KG1 (cell line): Measurements from ENCODE around the gene COL6A1.

Source experiments
- DNase-seq: peaks from one replicate; lab custom pipeline; 2025; lab: John Stamatoyannopoulos, UW

The COL6A1 gene

GRCh38 chr21:46050668-46051378 lies 69.3 kb downstream of the COL6A1 start:
- DNase-seq, result no peak

DNA sequence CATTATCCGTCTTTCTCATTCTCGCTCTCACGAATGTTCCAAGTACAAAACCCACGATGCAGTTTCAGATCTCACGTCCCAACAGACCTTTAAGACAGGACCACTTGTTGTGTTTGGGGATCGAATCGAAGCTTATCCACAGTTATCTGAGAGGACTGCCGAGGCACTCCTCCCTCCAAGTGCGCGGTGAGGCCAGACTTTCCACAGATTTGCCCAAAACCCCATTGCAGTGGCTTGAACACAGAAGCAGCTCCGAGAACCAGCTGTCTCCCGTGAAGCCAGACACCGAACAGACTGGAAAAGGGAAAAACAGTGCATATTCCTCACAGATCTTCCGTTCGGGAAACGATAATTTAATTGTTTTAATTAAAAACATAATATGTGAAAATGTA lies 69.8 kb downstream of the COL6A1 start:
- no peak for DNase-seq

DNA sequence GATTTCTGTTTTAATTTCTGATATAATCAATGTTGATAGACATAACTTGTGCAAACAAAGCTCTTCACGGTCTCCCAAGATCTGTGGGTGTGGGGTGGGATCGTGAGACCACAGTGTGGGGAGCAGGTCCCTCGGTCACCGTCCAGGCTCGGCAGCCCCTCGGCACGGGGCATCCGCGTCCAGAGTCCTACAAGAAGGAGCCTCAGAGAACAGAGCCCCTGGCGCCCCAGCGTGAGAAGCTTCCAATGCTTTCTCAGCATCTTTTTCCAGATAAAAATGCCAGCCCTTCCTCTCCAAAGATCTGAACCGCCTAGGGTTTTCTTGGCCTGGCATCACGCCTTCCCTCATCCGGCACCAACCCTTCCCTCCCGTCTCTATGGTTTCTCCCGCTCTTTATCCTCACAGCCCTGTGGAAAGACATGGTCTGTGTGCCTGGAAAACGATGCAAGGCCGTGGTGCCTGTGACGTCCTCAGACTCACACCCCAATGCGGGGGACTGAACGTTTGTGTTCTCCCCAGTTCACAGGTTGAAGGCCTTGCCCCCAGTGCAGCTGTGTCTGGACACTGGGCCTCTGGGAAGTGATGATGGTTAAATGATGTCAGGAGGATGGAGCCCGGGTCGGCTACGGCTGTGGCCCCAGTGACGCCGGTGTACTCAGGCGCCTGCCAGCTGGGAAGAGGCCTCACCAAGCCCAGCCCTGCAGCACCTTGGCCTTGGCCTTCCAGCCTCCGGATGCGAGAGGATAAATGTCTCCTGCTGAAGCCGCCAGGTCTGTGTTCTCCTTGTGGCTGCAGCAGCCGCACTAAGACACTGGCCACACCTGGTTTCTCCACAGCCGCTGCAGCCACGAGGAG lies 70.5 kb downstream of the COL6A1 start:
- DNase-seq, result no peak

- no peak for DNase-seq
Measured at GRCh38 chr21:46052703-46053651, 71.4 kb downstream of the COL6A1 start.

- no peak for DNase-seq
Measured at GRCh38 chr21:46054031-46054430, 72.5 kb downstream of the COL6A1 start.

DNA sequence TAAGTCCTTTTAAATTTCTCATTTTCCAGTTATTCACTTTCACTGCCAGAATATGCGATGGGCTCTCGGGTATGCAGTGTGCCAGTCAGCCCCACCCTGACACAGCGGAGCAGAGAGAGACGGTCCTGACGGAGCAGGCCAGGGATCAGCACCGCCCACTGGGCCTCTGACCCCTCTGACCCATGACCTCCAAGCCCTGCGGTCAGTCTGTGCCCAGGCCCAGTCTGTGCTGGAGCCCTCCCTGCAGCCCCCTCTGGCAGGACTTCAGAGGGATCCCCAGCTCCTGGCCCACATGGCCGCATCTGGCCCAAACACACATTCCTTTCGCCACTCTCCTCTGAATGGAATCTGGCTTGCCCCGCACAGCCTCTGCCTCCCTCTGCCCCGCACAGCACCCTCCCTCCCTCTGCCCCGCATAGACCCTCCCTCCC lies 72.9 kb downstream of the COL6A1 start:
- DNase-seq, result no peak
